ENCODE measurements around the gene MRPL14.

The MRPL14 gene

DNA sequence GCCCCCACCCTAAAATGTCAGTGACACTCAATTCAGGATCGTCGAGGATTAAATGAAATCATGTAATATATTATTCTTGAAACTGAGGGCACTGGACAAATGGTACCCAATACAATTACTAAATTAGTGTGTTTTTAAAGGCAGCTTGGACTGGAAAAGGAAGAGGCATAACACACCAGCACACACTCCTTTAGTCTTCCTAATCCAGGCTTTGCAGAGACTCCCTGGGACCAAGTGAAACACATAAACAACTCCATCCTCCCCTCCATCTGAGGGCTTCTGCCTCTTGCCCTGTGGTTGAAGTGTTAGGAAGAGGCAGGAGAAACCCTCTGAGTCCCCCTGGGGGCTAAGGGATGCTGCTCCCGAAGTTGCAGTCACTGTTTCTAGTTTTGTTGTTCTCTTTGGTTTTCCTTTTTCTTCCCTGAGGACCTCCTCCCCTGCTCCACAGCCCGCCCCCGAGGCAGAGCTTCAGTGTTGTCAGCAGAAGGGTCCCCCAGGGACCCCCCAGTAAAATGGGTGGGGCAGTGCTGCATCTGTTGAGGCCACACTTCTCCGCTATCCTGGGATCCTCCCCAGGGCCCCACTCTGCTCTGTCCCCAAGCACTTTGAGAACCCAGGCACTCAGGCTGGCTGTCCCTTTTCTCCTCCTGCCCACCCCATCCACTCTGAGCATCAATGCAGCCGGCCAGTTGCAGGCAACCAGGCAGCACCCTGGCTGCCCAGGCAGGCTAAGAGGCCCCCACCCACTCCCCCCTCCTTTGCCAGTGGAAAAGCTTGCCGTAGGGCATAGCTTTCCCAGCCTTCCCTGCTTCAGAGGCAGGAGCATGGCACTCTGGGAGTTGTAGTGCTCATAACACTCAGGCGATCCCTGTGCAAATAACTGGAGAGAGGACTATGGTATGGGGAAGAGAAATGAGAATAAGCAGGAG, 6.0 kb upstream of the MRPL14 start:
- no peak overlapping the region for H3K27ac ChIP-seq (ENCODE audit: low read length)
- peak overlapping the region in 1 of 2 donors; percentile 27 for H3K4me3 ChIP-seq (ENCODE audit: low read depth in 1 of 2, low read length in 2 of 2)
- H3K4me1 ChIP-seq (ENCODE audit: control insufficient read depth in 1 of 2, insufficient read depth in 2 of 2, low read length in 2 of 2) = peaks cover 0 to 7% of the 10 kb centered on the region in 2 donors
- H3K36me3 ChIP-seq (ENCODE audit: control insufficient read depth in 1 of 2, insufficient read depth in 2 of 2, low read length in 2 of 2) = peaks cover 14 to 15% of the 10 kb centered on the region in 2 donors
- H3K27me3 ChIP-seq (ENCODE audit: low read depth, low read length) = no peaks in the 10 kb centered on the region
- H3K9me3 ChIP-seq (ENCODE audit: control insufficient read depth in 1 of 2, low read length in 2 of 2) = no peaks in the 10 kb centered on the region

DNA sequence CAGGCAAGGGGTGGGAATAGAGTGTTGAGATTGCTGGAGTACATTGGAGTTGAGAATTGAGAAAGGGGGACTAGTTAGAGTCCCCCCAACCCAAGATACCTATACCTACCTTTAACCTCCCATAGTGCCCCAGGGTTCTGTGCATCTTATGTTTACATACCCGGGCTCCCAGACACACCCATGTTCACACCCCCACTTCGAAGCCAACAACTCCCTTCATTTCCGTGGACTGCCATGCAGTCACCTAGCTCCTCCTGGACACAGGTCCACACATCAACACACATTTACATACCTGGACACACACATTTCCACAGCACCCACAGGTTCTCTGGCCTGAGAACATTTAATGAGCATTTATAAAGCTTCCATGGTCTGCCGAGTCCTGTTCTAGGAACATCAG, 5.2 kb upstream of the MRPL14 start:
- peaks cover 0 to 9% of the 10 kb centered on the region in 2 donors for H3K4me1 ChIP-seq (ENCODE audit: control insufficient read depth in 1 of 2, insufficient read depth in 2 of 2, low read length in 2 of 2)
- no peak overlapping the region for H3K4me3 ChIP-seq (ENCODE audit: low read depth in 1 of 2, low read length in 2 of 2)
- H3K27ac ChIP-seq (ENCODE audit: low read length) = no peak overlapping the region
- H3K9me3 ChIP-seq (ENCODE audit: control insufficient read depth in 1 of 2, low read length in 2 of 2) = no peaks in the 10 kb centered on the region
- H3K36me3 ChIP-seq (ENCODE audit: control insufficient read depth in 1 of 2, insufficient read depth in 2 of 2, low read length in 2 of 2) = peaks cover 14 to 15% of the 10 kb centered on the region in 2 donors
- no peaks in the 10 kb centered on the region for H3K27me3 ChIP-seq (ENCODE audit: low read depth, low read length)

DNA sequence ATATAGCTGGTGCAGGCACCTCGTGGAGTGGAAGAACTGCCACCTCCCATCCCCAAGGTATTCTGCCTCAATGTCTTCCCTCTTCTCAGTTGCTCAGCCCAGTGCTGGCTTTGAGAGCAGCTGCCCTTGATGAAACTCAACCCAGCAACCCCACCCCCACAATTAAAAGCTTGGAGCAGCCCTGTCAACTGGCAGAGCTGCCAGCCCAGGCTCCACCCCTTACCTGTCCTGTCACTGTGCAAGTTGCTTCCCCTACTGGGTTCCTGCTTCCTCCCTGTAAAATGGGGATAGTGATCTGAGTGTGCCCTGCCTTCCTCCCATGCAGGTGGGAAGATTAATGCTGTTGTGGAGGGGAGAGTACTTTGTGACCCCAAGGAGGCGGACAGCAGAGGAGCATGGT, 4.6 kb upstream of the MRPL14 start:
- Histone ChIP-seq H3K27me3 (ENCODE audit: low read depth, low read length) (no peaks in the 10 kb centered on the region), H3K27ac (ENCODE audit: low read length) (no peak overlapping the region), H3K4me1 (ENCODE audit: control insufficient read depth in 1 of 2, insufficient read depth in 2 of 2, low read length in 2 of 2) (peaks cover 0 to 9% of the 10 kb centered on the region in 2 donors), H3K36me3 (ENCODE audit: control insufficient read depth in 1 of 2, insufficient read depth in 2 of 2, low read length in 2 of 2) (peaks cover 14 to 15% of the 10 kb centered on the region in 2 donors), H3K4me3 (ENCODE audit: low read depth in 1 of 2, low read length in 2 of 2) (no peak overlapping the region), H3K9me3 (ENCODE audit: control insufficient read depth in 1 of 2, low read length in 2 of 2) (no peaks in the 10 kb centered on the region)

DNA sequence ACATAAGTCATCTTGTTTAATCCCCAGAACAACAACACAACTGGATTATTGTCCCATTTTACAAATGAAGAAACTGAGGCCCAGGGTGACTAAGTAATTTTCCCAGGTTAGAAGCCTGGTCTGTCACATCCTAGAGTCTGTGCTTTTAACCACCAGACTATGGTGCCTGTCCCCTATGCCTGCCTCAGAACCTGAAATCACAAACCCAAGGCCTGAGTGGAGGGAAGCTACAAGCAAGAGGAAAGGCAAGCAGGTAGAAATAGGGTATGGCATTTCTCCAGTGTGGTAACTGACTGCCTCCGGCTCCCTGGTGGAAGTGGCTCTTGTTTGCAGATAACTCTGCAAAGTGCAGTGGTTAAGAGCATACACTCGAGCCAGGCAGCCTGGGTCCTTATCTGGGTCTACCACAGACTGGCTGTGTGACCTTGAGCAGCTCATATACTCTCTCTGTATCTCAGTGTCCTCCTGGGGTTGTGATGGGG, 2.6 kb upstream of the MRPL14 start:
- peaks cover 8 to 23% of the 10 kb centered on the region in 2 donors for H3K4me1 ChIP-seq (ENCODE audit: control insufficient read depth in 1 of 2, insufficient read depth in 2 of 2, low read length in 2 of 2)
- no peaks in the 10 kb centered on the region for H3K9me3 ChIP-seq (ENCODE audit: control insufficient read depth in 1 of 2, low read length in 2 of 2)
- H3K36me3 ChIP-seq (ENCODE audit: control insufficient read depth in 1 of 2, insufficient read depth in 2 of 2, low read length in 2 of 2) = peaks cover 4 to 6% of the 10 kb centered on the region in 2 donors
- no peaks in the 10 kb centered on the region for H3K27me3 ChIP-seq (ENCODE audit: low read depth, low read length)
- H3K4me3 ChIP-seq (ENCODE audit: low read depth in 1 of 2, low read length in 2 of 2) = no peak overlapping the region
- no peak overlapping the region for H3K27ac ChIP-seq (ENCODE audit: low read length)

DNA sequence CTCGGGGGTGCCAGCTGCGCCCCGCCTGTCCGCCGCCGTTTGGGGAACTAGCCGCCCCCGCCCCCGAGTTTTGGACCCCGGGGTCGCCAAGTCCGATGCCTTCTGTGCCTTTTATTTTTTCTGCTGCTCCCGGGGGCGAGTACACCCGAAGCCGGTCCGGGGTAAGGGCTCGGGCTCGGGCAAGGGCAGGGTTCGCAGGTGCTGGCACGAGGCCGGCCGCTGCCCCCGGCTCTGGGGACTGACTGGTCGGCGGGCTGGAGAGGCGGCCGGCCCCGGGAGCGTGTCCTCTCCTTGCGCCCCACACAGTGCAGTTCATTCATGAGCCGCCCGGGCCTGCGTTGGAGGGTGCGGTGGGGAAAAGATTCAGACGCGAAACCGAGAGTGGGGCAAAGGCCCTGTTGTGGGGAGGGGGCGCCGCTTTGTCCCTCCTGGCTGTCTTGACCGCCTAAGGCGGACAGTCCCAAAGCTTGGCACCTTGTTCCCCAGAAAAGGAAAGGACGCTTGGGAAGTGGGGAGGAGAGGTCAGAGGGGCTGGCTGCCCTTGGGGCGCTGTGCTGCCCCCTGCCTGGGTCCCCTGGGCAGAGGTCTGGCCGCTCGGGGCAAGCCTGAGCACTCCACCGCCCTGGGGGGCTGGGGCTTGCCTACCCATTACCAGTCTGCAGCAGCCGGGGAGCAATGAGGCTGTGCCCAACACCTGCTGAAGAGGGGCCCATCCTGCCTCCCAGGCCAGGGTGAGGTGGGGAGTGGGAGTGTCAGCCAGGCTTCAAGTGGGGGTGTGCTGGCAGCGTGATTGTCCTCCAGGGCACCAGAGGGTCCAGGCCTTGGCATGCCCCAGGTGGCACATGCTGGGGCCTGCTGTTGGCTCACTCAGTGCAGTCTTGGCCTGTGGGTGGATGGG, 1.0 kb upstream of the MRPL14 start:
- no peaks in the 10 kb centered on the region for H3K9me3 ChIP-seq (ENCODE audit: control insufficient read depth in 1 of 2, low read length in 2 of 2)
- H3K4me1 ChIP-seq (ENCODE audit: control insufficient read depth in 1 of 2, insufficient read depth in 2 of 2, low read length in 2 of 2) = peaks cover 8 to 38% of the 10 kb centered on the region in 2 donors
- H3K27me3 ChIP-seq (ENCODE audit: low read depth, low read length) = no peaks in the 10 kb centered on the region
- H3K27ac ChIP-seq (ENCODE audit: low read length) = no peak overlapping the region
- peak overlapping the region; percentile 47 to 97 for H3K4me3 ChIP-seq (ENCODE audit: low read depth in 1 of 2, low read length in 2 of 2)
- H3K36me3 ChIP-seq (ENCODE audit: control insufficient read depth in 1 of 2, insufficient read depth in 2 of 2, low read length in 2 of 2) = no peaks in the 10 kb centered on the region

DNA sequence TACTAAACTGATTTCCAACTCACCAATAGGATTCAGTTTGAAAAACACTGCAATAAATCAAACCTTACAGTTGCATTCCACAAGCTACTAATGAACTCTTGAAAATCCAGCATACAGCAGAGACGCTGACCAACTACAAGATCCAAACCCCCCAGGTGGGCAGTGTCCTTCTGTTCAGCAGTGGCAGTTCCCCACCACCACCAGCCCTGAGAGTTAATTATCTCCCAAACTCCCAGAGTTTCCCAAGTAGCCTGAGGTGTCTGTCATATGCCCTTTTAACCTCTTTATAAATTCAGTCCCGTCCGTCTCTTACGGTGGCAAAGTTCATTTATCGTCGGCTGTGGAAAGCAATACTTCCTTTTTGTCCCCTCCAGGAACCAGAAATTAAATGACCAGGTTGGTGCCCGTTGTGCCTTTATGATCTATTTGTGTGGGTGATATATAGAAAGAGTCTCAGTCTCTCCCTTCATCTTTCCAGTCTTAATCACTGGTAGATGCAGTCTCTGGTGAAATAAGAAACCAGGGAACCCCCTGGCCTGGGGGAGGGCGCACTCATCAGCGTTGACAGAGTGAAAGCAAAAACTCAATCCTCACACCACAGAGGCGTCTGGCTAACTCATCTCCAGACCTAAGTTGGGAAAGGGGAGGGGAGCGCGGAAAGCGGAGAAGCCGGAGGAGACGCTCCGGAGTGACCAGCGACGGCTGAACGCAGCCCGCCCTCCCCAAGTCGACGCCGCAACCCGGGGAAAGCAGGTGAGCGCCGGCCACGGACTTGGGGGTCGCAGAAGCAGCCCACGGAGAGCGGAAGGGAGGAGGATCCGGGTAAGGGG, 717 bp downstream of the MRPL14 start:
- Histone ChIP-seq H3K27me3 (ENCODE audit: low read depth, low read length) (no peaks in the 10 kb centered on the region), H3K4me3 (ENCODE audit: low read depth in 1 of 2, low read length in 2 of 2) (peak overlapping the region; percentile 70 to 92), H3K4me1 (ENCODE audit: control insufficient read depth in 1 of 2, insufficient read depth in 2 of 2, low read length in 2 of 2) (peaks cover 14 to 53% of the 10 kb centered on the region in 2 donors), H3K27ac (ENCODE audit: low read length) (peak overlapping the region; percentile 68), H3K36me3 (ENCODE audit: control insufficient read depth in 1 of 2, insufficient read depth in 2 of 2, low read length in 2 of 2) (no peaks in the 10 kb centered on the region), H3K9me3 (ENCODE audit: control insufficient read depth in 1 of 2, low read length in 2 of 2) (no peaks in the 10 kb centered on the region)

DNA sequence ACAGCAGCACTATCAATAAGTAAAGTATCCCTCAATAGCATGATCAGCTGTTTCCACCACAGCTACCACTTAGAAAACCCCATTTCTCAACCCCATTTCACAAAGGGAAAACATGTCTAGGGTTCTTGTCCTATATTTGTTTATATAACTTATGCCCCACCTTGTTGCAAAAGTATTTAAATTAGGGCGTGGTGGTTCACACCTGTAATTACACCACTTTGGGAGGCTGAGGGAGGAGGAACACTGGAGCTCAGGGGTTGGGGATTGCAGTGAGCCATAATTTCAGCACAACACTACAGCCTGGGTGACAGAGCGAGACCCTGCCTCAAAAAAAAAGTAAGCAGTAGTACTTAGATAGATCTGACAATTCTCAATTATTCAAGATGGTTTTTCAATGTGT, 3.7 kb downstream of the MRPL14 start:
- Histone ChIP-seq H3K36me3 (ENCODE audit: control insufficient read depth in 1 of 2, insufficient read depth in 2 of 2, low read length in 2 of 2) (no peaks in the 10 kb centered on the region), H3K9me3 (ENCODE audit: control insufficient read depth in 1 of 2, low read length in 2 of 2) (no peaks in the 10 kb centered on the region), H3K4me1 (ENCODE audit: control insufficient read depth in 1 of 2, insufficient read depth in 2 of 2, low read length in 2 of 2) (peaks cover 14 to 53% of the 10 kb centered on the region in 2 donors), H3K27ac (ENCODE audit: low read length) (no peak overlapping the region), H3K4me3 (ENCODE audit: low read depth in 1 of 2, low read length in 2 of 2) (no peak overlapping the region), H3K27me3 (ENCODE audit: low read depth, low read length) (no peaks in the 10 kb centered on the region)

DNA sequence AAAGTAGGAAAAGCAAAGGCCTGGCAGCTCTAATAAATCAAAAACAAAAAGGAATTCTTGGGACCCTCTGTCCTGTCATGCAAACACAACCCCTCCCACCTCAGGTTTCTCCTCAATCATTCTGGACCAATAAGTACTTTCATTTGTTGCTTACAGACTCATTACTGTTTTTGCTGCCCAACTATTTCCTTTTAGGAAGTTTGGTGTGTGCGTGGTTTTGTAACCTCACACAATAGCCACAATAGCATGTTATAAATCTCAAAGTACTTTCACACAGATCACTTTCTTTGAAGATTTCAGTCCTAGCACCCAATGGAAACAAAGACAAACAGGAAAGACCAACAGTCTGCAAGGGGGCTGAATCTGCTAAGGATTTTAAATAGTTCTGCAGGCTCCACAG, 4.5 kb downstream of the MRPL14 start:
- Histone ChIP-seq H3K4me3 (ENCODE audit: low read depth in 1 of 2, low read length in 2 of 2) (peak overlapping the region in 1 of 2 donors; percentile 2), H3K36me3 (ENCODE audit: control insufficient read depth in 1 of 2, insufficient read depth in 2 of 2, low read length in 2 of 2) (no peaks in the 10 kb centered on the region), H3K4me1 (ENCODE audit: control insufficient read depth in 1 of 2, insufficient read depth in 2 of 2, low read length in 2 of 2) (peaks cover 14 to 49% of the 10 kb centered on the region in 2 donors), H3K27ac (ENCODE audit: low read length) (no peak overlapping the region), H3K27me3 (ENCODE audit: low read depth, low read length) (no peaks in the 10 kb centered on the region), H3K9me3 (ENCODE audit: control insufficient read depth in 1 of 2, low read length in 2 of 2) (no peaks in the 10 kb centered on the region)

DNA sequence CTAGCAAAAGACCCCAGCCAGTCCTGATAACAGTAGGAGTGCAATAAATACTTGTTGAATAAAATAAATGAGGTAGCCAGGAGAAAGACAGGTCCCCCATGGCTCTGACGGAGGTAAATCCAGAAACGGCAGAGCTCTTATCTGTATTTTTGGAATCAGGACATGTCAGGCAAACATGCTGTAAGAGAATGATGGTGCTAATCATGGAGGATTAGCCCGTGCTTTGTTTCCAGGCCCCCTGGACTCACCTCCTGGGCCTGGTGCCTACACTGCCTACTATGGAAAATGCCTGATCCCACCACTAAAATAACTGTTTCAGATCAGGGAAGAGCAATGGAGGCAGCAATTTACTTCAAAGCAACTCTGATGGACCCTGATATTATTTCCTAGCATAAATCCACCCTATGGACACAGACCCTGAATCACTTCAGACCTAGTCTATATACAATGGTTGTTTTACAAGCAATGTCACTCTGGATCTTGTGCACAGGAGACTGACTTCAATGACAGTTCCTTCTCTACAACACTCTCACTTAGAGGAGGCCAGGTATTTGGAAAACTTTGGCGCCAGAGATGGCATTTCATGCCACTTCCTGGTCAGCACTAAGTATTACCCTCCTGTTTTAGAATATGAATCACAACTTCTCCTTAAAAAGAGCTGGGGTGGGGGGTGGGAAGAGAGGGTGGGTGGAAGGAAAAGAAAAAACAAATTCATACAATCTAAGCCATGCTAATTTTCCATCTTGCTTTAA, 6.4 kb downstream of the MRPL14 start:
- peaks cover 12 to 43% of the 10 kb centered on the region in 2 donors for H3K4me1 ChIP-seq (ENCODE audit: control insufficient read depth in 1 of 2, insufficient read depth in 2 of 2, low read length in 2 of 2)
- H3K27ac ChIP-seq (ENCODE audit: low read length) = no peak overlapping the region
- no peaks in the 10 kb centered on the region for H3K27me3 ChIP-seq (ENCODE audit: low read depth, low read length)
- no peaks in the 10 kb centered on the region for H3K9me3 ChIP-seq (ENCODE audit: control insufficient read depth in 1 of 2, low read length in 2 of 2)
- H3K4me3 ChIP-seq (ENCODE audit: low read depth in 1 of 2, low read length in 2 of 2) = no peak overlapping the region
- H3K36me3 ChIP-seq (ENCODE audit: control insufficient read depth in 1 of 2, insufficient read depth in 2 of 2, low read length in 2 of 2) = peaks cover 0 to 4% of the 10 kb centered on the region in 2 donors

DNA sequence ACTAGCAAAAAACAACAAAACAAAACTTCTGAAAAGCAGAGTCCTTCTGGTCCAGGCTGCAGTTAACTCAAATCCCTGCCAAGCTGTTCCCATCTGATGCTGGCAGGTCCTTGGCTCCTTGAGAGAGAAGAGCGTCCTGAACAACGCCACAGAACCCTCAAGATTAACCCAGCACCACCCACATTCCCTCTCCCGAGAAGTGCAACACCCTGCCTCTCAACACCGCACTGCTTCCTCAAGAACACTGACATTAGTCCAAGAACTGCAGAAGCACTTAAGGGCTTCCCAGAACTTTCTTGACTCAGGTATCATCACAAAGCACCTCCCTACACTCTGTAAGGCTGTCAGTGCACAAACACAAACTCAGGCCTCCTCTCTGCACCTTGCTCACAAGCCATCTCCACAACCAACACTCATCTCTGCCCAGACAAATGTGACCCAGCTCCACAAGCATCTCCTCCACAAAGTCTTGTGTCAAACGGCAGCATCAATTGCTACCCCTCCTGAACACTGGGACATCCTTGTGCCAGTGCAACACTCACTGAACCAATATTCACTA, 7.5 kb downstream of the MRPL14 start:
- H3K27ac ChIP-seq (ENCODE audit: low read length) = no peak overlapping the region
- no peak overlapping the region for H3K4me3 ChIP-seq (ENCODE audit: low read depth in 1 of 2, low read length in 2 of 2)
- H3K4me1 ChIP-seq (ENCODE audit: control insufficient read depth in 1 of 2, insufficient read depth in 2 of 2, low read length in 2 of 2) = peaks cover 10 to 33% of the 10 kb centered on the region in 2 donors
- peaks cover 4 to 5% of the 10 kb centered on the region in 2 donors for H3K36me3 ChIP-seq (ENCODE audit: control insufficient read depth in 1 of 2, insufficient read depth in 2 of 2, low read length in 2 of 2)
- no peaks in the 10 kb centered on the region for H3K9me3 ChIP-seq (ENCODE audit: control insufficient read depth in 1 of 2, low read length in 2 of 2)
- H3K27me3 ChIP-seq (ENCODE audit: low read depth, low read length) = no peaks in the 10 kb centered on the region
